HG03571 (cell line): ENCODE results near the gene IDH3A.
A peak's percentile ranks its signal among the peaks of the same experiment; 100 is the strongest.

Source experiments
- ATAC-seq: cut with Tn5 transposase; IDR thresholded peaks from one replicate; pipeline ENCODE4 v1.9.1; 2021; ENCODE audit not compliant: unreplicated experiment

IDH3A gene

DNA sequence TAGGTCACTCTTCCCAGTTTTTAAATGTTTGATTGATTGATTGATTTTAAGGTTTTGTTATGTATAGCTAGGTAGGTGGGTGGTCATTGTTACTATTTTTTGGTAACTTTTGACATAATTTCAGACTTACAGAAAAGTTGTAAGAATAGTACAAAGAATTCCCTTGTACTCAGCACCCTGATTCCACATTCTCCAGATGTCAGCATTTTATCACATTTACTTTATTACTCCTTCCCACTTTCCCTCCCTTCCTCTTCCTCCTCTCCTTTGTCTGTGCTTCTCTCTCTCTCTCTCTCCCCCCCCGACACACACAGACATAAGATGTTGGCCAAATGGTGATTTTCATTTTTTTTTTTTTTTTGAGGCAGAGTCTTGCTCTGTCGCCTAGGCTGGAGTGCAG, 14.8 kb downstream of the IDH3A start:
- no peak for ATAC-seq

DNA sequence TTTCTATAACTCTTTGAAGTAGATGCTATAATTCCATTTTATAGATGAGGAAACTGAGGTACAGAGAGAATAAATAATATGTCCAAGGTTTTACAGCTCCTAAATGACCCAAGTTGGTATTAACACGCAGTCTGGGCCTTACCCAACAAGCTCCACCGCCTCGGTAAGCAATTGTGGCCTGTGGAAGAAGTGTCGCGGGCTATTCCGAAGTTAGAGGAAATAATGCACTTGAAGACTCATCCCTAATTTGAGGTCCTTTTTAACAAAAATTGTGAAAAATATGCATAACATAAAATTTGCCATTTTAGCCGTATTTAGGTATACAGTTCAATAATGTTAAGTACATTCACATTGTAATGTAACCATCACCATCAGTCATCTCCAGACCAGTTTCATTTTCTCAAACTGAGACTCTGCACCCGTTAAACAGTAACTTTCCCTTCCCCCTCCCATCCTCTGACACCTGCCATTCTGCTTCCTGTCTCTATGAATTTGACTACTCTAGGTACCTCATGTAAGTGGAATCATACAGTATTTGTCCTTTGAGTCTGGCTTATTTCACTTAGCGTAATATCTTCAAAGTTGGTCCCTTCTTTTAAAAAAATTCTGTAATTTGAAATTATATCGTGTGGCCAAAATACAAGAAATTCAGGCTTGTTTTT, 18.2 kb downstream of the IDH3A start:
- ATAC-seq, result peak; percentile 58

GRCh38 chr15:78168608-78169007, 19.4 kb downstream of the IDH3A start:
- no peak for ATAC-seq

DNA sequence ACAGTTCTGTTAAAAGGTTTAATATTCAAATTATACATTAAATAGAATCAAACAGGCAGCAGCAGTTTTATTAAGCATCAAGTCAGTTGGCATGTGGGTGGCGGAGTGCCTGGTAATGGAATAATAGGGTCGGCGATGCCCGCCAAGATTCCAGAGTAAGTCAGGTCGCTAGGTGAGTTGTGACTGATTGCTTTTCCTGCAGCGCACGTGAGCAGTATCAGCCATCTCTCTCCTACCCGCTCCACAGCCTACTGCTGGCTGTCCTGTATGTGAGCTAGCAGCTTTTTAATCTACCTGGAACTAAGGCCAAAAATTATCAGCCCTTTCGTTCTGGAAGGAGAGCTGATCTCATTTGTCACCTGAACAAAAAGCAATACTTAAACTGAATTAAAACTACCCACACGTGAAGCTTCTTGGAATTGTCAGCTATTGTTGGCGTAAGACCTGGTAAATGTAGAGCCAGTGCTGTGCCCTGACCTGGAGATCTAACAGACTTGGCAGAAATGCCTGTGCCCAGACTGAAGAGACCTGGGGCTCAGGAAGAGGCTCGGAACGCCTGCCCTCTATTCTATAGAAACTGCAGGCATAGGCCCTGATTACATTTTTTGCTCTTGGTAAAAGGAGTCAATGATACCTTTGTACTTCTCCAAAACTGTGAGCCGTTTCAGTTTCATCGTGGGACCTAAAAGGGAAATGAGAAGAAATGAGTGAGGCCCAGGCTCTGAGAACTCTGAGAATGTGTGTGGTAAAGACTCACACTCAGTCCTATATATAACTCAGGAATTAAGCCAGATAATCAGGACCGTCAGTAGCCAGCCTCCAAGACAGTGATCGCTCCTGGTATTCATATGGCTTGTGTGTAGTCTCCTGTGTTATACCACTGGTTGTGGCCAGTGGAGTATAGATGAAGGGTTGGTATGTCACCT, 21.9 kb downstream of the IDH3A start:
- peak; percentile 60 for ATAC-seq

DNA sequence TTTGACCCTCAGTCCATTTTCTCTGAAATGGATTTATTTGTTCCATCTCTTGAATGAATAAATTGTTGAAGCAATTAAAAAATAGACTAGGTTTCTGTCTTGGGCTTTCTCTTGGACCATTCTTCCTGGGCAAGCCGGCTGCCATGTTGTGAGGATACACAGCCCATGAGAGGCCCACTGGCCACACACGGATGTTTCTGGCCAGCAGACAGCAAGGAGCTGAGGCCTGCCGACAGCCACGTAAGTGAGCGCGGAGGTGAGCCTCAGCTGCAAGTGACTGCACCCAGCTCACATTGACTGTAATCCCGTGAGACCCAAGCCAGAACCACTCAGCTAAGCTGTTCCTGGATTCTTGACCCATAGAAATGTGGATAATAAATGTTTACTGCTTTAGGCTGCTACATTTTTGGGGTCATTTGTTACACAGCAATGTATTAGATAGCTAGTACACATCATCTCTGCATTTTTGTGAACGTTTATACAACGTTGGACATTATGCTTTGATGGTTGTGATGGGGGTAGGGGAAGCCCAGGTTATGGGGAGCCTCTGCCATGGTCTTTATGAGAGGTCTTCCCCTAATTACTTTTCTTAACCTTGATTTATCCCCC, 22.8 kb downstream of the IDH3A start:
- no peak for ATAC-seq

GRCh38 chr15:78174401-78174800, 25.2 kb downstream of the IDH3A start:
- ATAC-seq, result no peak

DNA sequence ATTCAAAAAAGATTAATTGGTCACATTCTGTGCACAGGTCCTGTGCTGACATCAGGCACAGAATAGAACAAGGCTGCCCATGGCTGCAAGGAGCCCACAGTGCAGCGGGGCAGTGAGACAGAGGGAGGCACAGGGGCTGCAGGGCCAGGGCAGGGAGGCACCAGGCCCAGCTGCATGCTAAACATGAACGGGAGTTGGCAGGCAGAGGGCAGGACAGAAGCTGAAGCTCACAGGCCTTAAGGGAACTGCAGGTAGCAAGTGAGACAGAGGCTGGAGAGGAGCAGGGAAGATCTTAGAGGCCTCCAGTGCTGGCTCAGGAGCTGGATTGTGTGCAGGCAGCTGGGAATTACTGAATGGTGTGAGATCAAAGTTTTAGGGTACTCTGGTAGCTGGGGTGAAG, 26.2 kb downstream of the IDH3A start:
- no peak for ATAC-seq

DNA sequence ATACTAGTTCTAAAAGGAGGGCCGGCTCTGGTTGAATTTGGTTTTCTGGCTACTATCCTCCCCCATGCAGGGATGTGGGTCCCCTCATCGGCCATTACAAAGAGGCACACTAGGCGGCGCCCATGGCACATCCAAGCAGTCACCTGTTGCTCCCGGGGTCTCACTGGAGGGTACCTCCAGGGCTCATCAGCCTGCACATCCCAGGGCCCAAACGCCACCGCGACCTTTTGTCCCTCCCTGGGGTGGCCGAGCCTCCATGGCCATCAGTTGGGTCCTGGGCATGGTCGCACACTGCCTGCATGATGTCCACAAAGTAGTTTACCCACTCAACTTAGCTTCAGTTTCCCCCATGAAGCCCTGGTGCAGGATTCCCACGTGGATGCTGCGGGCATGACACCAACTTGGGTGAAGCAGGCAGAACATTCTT, 28.3 kb downstream of the IDH3A start:
- no peak for ATAC-seq

GRCh38 chr15:78178064-78178463, 28.9 kb downstream of the IDH3A start:
- no peak for ATAC-seq

DNA sequence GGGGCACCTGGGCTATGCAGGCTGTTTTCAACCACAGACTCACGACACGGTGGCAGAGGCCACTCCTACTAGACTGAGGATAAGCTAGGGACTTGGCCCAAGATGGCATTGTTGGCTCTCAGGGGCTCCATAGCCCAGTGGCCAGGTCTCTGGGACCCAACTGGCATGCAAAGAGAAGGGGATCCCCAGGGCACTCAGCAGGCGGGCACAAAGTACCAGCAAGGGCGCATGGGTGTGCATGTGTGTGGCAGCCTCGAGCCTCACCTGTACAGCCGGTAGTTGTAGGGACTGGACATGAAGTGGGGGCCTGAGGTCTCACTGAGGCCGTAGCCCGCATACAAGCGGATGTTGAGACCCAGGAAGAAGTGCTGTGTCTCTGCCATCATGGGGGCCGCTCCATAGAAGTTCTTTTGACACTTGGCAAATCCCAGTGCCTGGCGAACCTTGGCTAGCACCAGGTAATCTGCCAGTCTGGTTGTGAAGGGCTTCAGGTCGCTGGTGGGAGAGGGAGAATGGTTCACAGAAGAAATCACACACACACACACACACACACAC, 30.2 kb downstream of the IDH3A start:
- no peak for ATAC-seq

GRCh38 chr15:78179906-78180305, 30.7 kb downstream of the IDH3A start:
- no peak for ATAC-seq

DNA sequence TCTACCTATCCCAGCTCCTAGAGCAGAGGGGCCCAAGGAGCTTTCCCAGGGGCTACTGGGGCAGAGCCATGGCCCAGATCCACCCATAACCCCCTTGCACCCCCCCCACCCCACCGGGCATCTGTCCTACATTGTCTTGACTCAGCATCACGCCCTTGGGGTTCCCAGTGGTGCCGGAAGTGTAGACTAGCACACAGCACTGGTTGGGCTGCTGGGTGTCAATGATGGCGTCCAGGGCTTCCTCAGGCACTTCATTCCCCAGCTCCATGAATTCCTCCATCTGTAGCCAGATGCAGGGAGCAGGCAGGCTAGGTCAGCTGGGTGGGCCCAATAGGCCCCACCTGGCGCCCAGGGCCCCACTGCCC, 33.2 kb downstream of the IDH3A start:
- no peak for ATAC-seq

- ATAC-seq, result no peak
Observed at GRCh38 chr15:78182821-78183220, 33.7 kb downstream of the IDH3A start.

DNA sequence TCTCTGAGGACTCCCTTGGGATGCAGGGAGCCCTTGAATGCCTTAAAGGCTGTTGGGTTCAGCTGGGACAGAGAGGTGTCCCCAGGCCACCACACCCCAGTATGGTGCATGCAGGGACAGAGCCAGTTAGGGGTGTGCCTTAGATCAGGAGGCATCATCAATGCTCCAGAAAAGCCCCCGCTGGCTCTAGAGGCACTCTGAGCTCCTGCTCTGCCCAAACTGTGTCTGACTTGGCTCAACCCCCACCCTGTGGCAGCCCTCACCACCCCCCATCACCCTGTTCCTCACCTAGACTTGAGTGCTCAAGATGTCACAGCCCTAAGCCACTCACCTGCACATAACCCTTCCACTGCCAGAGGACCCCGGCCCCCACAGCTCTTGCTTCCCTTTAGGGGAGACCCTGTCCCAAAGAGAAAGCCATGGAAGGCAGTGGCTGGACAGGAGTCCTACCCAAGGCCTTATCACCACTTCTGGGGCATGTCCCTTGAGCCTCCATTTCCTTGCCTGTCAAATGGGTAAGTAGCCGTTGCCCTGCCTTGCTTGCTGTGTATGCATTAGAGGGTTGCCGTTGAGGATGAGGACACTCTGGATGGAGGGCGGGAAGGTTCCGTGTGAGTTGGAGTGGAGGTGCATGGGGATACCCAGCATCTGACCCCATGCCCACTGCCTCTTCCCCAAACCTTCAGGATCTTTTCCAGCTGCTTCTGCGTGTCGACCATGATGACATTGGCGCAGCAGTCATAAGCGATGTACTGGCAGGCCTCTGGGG, 43.8 kb downstream of the IDH3A start:
- no peak for ATAC-seq

DNA sequence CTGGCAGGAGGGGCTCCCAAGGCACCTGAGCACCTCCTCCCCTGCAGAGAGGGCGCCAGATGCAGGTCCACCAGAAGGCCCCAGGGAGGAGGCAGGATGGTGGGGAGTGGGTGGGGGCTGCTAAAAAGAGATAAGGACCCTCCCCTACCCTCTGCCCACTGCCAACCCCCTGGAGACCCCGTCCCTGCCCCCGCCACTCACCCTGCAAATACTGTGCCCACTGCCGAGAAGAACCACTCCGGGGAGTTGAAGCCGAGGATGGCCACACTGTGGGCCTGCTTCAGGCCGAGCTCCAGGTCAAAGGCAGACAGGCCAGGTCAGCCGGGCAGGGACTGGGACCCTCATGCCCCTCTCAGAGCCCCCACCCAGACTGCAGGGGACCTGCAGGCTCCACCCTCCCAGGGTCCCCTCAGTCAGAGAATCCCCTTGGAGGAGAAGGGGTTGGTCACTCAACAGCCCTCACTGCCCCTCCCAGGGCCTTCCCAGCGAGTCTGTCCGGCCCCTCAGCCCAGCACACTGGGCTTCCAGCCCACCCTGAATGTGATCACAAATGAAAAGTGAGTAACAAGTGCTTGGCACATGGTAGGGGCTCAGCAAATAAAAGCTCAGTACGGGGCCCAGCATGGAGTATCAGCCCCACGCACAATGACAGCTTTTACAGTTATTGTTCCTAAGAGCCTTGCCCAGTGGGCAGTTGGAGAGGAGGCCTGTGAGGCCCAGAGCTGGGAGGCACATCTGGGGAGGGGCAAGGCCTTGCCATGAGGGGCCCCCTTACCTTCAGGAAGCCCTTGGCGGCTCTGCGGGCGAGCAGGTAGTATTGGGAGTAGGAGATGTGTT, 44.8 kb downstream of the IDH3A start:
- ATAC-seq, result no peak

DNA sequence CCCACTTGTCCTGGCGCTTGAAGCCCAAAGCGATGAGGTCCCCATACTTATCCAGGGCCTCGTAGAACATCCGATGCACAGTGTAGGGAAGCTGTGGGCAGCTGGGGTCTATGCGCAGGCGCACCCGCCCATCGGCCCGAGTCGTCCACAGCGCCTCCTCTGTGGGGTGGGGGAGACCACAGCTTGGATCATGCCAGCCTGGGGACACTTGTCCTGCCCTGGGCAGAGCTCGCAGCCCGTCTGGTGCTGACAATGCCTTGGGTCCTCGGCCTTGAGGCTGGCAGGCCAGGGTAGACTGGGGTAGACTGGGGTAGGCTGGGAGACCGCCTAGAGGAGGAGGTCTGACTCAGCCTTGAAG, 45.4 kb downstream of the IDH3A start:
- no peak for ATAC-seq

DNA sequence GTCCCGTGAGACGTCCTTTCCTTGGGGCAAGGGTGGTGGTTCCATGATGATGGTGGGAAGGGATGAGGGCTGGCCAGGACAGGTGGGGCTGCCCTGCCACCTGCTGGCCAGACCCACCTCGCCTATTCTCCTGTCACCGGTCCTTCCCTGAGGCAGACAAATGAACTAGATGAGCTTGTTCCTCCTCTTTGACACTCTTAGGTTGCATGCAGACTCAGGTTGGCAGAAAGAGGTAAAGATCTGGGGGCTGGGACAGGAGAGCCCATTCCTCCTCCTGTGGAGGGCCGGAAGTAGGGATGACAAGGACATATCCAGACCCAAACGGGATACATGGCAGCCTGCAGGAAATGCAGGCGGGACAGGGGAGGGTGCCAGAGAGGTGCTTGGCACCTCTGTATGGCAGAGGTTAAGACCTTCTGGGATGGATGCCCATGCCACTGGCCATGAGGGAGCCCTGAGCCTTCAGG, 46.6 kb downstream of the IDH3A start:
- ATAC-seq, result peak; percentile 55

DNA sequence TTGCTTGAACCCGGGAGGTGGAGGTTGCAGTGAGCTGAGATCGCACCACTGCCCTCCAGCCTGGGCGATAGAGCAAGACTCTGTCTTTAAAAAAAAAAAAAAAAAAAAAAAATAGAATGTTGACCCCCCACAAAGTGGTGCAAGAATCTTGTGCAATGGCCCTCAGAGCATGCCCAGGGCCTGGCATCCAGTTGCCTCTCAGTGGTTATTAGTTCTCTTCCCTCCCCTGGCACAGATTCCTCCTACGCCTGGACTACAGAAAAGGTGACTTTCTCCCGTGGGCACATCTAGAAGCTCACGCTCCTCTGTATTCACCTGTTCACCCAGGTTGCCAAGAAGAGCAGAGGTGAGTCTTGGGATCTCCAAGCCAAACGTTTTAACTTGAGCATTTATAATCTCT, 48.5 kb downstream of the IDH3A start:
- no peak for ATAC-seq

GRCh38 chr15:78200276-78200930, 51.2 kb downstream of the IDH3A start:
- ATAC-seq, result no peak
